Amniotic stem cell (primary cell): ENCODE results near the gene UCN.

Experiments
- DNase-seq: peaks from one replicate; lab custom pipeline; 2025; lab: John Stamatoyannopoulos, UW

The UCN gene

GRCh38 chr2:27261241-27261925, 46.9 kb downstream of the UCN start:
- no peak for DNase-seq

GRCh38 chr2:27258051-27258450, 50.2 kb downstream of the UCN start:
- no peak for DNase-seq
